C4-2B (cell line): ENCODE data around the gene GANAB.

Experiments used
- CTCF ChIP-seq: fragments of 450-650 bp; conservative IDR thresholded peaks from 2 replicates; pipeline ENCODE4 v1.5.1; 2017; ENCODE audit warnings: mild to moderate bottlenecking
- ZFX ChIP-seq: fragments of 450-650 bp; IDR thresholded peaks from 2 replicates; pipeline ENCODE4 v1.6.1; 2017

DNA sequence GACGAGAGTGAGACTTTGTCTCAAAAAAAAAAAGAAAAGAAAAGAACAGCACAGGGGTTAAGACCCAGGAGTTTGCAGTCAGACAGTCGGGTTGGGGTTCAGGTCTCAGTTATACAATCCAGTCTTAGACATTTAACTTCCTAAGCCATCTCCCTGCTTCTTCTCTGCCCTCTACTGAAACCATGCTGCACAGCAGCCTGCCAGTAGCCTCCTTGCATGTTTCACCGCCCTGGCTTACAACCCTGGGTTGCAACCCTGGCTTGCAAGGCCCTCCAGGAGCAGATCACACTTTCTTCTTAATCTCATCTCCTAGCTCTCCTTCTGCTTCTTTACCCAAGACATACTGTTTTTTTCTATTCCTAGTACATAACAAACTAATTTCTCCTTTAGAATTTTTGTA is 18.7 kb downstream of the GANAB start:
- TF ChIP-seq CTCF: no peak
- TF ChIP-seq ZFX: no peak
